ENCODE measurements around the gene OR10P1.

OR10P1 gene

DNA sequence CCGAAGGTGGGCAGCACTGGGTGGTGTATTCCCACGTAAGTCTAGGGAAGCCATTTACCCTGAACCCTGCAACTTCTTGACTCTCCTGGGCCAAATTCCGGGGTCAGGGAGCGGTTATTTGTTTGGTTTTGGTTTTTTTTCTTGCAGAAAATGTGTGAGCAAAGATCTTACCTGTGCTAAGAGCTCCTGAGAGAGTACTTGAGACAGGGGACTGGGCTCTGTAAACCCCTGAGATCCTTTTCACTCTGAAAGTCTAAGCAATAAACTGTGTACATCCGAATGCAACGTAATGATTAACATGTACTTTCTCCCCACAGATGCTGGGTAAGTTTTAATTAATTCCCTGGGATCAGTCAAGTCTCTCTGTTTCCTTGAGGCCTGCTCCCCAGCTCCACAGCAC lies 21.5 kb downstream of the OR10P1 start:
- no peak for TF ChIP-seq EZH2 (IDR thresholded peaks at IDR 0.05; ENCODE audit: borderline replicate concordance, low read depth, low read length, severe bottlenecking)
- TF ChIP-seq, protein P1, sequence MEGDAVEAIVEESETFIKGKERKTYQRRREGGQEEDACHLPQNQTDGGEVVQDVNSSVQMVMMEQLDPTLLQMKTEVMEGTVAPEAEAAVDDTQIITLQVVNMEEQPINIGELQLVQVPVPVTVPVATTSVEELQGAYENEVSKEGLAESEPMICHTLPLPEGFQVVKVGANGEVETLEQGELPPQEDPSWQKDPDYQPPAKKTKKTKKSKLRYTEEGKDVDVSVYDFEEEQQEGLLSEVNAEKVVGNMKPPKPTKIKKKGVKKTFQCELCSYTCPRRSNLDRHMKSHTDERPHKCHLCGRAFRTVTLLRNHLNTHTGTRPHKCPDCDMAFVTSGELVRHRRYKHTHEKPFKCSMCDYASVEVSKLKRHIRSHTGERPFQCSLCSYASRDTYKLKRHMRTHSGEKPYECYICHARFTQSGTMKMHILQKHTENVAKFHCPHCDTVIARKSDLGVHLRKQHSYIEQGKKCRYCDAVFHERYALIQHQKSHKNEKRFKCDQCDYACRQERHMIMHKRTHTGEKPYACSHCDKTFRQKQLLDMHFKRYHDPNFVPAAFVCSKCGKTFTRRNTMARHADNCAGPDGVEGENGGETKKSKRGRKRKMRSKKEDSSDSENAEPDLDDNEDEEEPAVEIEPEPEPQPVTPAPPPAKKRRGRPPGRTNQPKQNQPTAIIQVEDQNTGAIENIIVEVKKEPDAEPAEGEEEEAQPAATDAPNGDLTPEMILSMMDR (IDR thresholded peaks at IDR 0.05; ENCODE audit: borderline replicate concordance, extremely low read depth, low read length, poor library complexity, severe bottlenecking) = no peak
- H3K27me3 ChIP-seq (ENCODE audit: insufficient read depth, low read length, poor library complexity) = peaks cover 8% of the 10 kb centered on the region
- no peaks in the 10 kb centered on the region for H3K79me2 ChIP-seq (ENCODE audit: insufficient read depth, low read length)
- ATAC-seq (ENCODE audit: insufficient read depth, low read depth) = no peak
- no peak overlapping the region for H2AFZ ChIP-seq (ENCODE audit: low read depth, low read length)
- H3K4me3 ChIP-seq (ENCODE audit: low read depth in 1 of 2, low read length in 2 of 2) = no peak overlapping the region
- no peak overlapping the region for H3K4me2 ChIP-seq (ENCODE audit: insufficient read depth, low read length)
- no peaks in the 10 kb centered on the region for H3K4me1 ChIP-seq (ENCODE audit: insufficient read depth, low read length)
- no peaks in the 10 kb centered on the region for H3K9me3 ChIP-seq (ENCODE audit: insufficient read depth, low read length, severe bottlenecking)
- H3K9ac ChIP-seq (ENCODE audit: low read depth, low read length) = no peak overlapping the region
- no peaks in the 10 kb centered on the region for H3K36me3 ChIP-seq (ENCODE audit: insufficient read depth, low read length)
- H4K20me1 ChIP-seq (ENCODE audit: insufficient read depth, low read length) = no peaks in the 10 kb centered on the region
- no peak overlapping the region for H3K27ac ChIP-seq (ENCODE audit: low read length)
- DNase-seq = no peak

DNA sequence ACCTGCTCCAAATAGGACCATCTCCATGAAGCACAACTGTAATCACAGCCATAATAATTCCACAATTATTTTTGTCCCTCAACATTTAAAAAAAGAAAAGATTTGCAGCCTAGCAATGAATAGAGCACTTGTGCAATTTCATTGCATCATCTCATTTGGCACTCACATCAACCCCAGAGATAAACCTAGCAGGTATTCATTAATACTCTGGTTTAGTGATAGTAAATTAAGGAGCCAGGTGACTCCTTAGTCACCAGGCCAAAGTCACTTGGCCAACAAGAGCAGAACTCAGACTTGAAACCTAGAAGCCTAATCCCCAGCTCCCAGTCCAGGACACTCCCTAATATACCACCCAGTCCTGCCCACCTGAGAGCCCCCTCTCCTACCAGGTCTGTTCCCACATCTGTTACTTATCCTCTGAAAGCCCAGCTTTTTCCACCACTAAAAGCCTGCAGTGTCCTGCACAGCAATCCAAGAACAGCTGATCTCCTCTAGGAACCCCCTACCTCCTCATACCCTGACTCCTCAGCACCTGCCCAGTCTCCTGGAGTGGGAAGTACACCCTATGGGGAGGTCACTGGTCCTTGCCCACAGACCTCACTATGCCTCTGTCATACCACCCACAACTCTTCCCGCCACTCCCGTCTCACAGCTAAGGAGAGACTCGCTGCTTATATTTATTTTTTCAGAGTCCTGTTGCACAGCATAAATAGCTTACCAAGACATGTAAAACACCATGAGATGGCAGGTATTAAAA lies 22.1 kb downstream of the OR10P1 start:
- TF ChIP-seq, protein P1 (IDR thresholded peaks at IDR 0.05; ENCODE audit: borderline replicate concordance, extremely low read depth, low read length, poor library complexity, severe bottlenecking) = no peak
- TF ChIP-seq EZH2 (IDR thresholded peaks at IDR 0.05; ENCODE audit: borderline replicate concordance, low read depth, low read length, severe bottlenecking) = no peak
- no peak for ATAC-seq (ENCODE audit: insufficient read depth, low read depth)

DNA sequence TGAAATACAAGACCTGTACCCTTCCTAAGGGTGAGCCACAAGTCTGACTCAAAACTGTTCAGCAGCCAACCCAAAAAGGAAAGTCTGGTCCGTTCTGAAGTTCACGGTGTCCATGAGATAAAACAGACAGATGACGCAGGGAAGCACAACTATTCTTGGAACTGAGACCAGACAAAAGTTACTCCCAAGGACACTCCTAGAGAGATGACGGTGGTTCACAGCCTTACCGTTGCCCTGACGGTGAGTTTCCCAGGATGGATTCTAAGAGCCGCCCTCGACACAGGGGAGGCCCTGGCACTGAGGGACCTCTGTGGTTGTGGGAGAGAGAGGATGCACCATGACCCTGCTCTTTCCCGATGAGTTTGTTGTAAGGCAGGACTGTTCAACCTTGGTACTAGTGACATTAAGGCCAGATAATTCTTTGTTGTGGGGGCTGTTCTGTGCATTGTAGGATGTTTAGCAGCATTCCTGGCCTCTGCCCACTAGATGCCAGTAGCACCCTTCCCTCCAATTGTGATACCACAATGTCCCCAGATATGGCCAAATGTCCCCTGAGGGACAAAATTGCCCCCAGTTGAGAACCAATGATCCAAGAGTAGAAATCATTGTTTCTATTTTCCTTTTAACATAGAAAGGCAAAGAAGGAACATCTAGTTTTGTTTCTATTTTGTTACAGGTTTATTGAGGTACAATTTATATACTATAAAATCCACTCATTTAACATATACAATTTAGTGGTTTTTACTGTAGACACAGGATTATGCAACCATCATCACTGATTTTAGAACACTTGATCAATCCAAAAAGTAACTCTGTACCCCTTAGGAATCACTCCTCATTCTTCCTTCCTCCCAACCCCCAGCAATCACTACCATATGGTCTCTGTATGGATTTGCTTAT lies 23.0 kb downstream of the OR10P1 start:
- Histone ChIP-seq H3K9ac (ENCODE audit: low read depth, low read length) (no peak overlapping the region), H3K4me3 (ENCODE audit: low read depth in 1 of 2, low read length in 2 of 2) (no peak overlapping the region), H3K27ac (ENCODE audit: low read length) (no peak overlapping the region), H3K9me3 (ENCODE audit: insufficient read depth, low read length, severe bottlenecking) (no peaks in the 10 kb centered on the region), H3K4me2 (ENCODE audit: insufficient read depth, low read length) (no peak overlapping the region), H4K20me1 (ENCODE audit: insufficient read depth, low read length) (no peaks in the 10 kb centered on the region), H3K79me2 (ENCODE audit: insufficient read depth, low read length) (no peaks in the 10 kb centered on the region), H3K27me3 (ENCODE audit: insufficient read depth, low read length, poor library complexity) (peaks cover 8% of the 10 kb centered on the region), H2AFZ (ENCODE audit: low read depth, low read length) (no peak overlapping the region), H3K4me1 (ENCODE audit: insufficient read depth, low read length) (no peaks in the 10 kb centered on the region), H3K36me3 (ENCODE audit: insufficient read depth, low read length) (no peaks in the 10 kb centered on the region)
- no peak for ATAC-seq (ENCODE audit: insufficient read depth, low read depth)
- no peak for DNase-seq
- TF ChIP-seq EZH2 (IDR thresholded peaks at IDR 0.05; ENCODE audit: borderline replicate concordance, low read depth, low read length, severe bottlenecking) = no peak
- TF ChIP-seq, protein P1 (IDR thresholded peaks at IDR 0.05; ENCODE audit: borderline replicate concordance, extremely low read depth, low read length, poor library complexity, severe bottlenecking) = peak; percentile 42

More for the DNA sequence above, 22.1 kb downstream of the OR10P1 start:
- no peaks in the 10 kb centered on the region for H4K20me1 ChIP-seq (ENCODE audit: insufficient read depth, low read length)
- no peak for DNase-seq
- no peak overlapping the region for H3K27ac ChIP-seq (ENCODE audit: low read length)
- no peaks in the 10 kb centered on the region for H3K79me2 ChIP-seq (ENCODE audit: insufficient read depth, low read length)
- H3K9ac ChIP-seq (ENCODE audit: low read depth, low read length) = no peak overlapping the region
- no peak overlapping the region for H3K4me2 ChIP-seq (ENCODE audit: insufficient read depth, low read length)
- no peak overlapping the region for H2AFZ ChIP-seq (ENCODE audit: low read depth, low read length)
- H3K9me3 ChIP-seq (ENCODE audit: insufficient read depth, low read length, severe bottlenecking) = no peaks in the 10 kb centered on the region
- H3K36me3 ChIP-seq (ENCODE audit: insufficient read depth, low read length) = no peaks in the 10 kb centered on the region
- H3K4me1 ChIP-seq (ENCODE audit: insufficient read depth, low read length) = no peaks in the 10 kb centered on the region
- no peak overlapping the region for H3K4me3 ChIP-seq (ENCODE audit: low read depth in 1 of 2, low read length in 2 of 2)
- peaks cover 8% of the 10 kb centered on the region for H3K27me3 ChIP-seq (ENCODE audit: insufficient read depth, low read length, poor library complexity)
